GM06990 (cell line): ENCODE measurements around the gene ATG2B.
A peak's percentile ranks its signal among the peaks of the same experiment; 100 is the strongest.

Experiments used
- DNase-seq: peaks from one replicate; pipeline ENCODE4 v3.0.0-alpha.2; 2011; ENCODE audit not compliant: insufficient read length; ENCODE audit errors: extremely low read depth
- H3K27me3 ChIP-seq: replicated peaks from 2 replicates; pipeline ENCODE4 v1.6.0; 2011; ENCODE audit warnings: low read length; ENCODE audit not compliant: control insufficient read depth, insufficient read depth
- H3K36me3 ChIP-seq: 2 replicates; pipeline ENCODE4 v1.5.1; 2011; ENCODE audit warnings: low read length; ENCODE audit not compliant: control insufficient read depth, insufficient read depth
- H3K4me3 ChIP-seq: replicated peaks from 2 replicates; pipeline ENCODE4 v1.5.1; 2011; ENCODE audit warnings: low read depth, mild to moderate bottlenecking, control low read depth, low read length
- CTCF ChIP-seq: IDR thresholded peaks from 2 replicates; pipeline ENCODE4 v1.5.1; 2011; ENCODE audit warnings: low read length, control low read depth, mild to moderate bottlenecking, inconsistent platforms; ENCODE audit not compliant: insufficient read depth, poor library complexity, severe bottlenecking

ATG2B gene

GRCh38 chr14:96267336-96267735 lies 95.8 kb downstream of the ATG2B start:
- Histone ChIP-seq H3K36me3 (no peaks in the 10 kb centered on the region), H3K4me3 (no peak overlapping the region), H3K27me3 (no peaks in the 10 kb centered on the region; the same call in 1 of the 2 replicates)
- TF ChIP-seq CTCF: no peak
- DNase-seq: no peak

GRCh38 chr14:96265383-96266095 lies 97.6 kb downstream of the ATG2B start:
- no peak for DNase-seq
- no peak for TF ChIP-seq CTCF

GRCh38 chr14:96264853-96265252 lies 98.3 kb downstream of the ATG2B start:
- Histone ChIP-seq H3K4me3 (no peak overlapping the region), H3K36me3 (no peaks in the 10 kb centered on the region), H3K27me3 (no peaks in the 10 kb centered on the region; the same call in 1 of the 2 replicates)
- DNase-seq: no peak
- peak; percentile 22 for TF ChIP-seq CTCF

More at GRCh38 chr14:96265383-96266095, 97.6 kb downstream of the ATG2B start:
- Histone ChIP-seq H3K36me3 (no peaks in the 10 kb centered on the region), H3K27me3 (no peaks in the 10 kb centered on the region; the same call in 1 of the 2 replicates), H3K4me3 (no peak overlapping the region)

- no peak for TF ChIP-seq CTCF
- H3K27me3 ChIP-seq: no peaks in the 10 kb centered on the region; the same call in none of the 2 replicates
- no peaks in the 10 kb centered on the region for H3K36me3 ChIP-seq
- DNase-seq: no peak
- H3K4me3 ChIP-seq: no peak overlapping the region
These were observed 99.0 kb downstream of the ATG2B start for GRCh38 chr14:96264200-96264553.

GRCh38 chr14:96263347-96264199 lies 99.6 kb downstream of the ATG2B start:
- TF ChIP-seq CTCF: no peak
- Histone ChIP-seq H3K36me3 (no peaks in the 10 kb centered on the region), H3K27me3 (no peaks in the 10 kb centered on the region; the same call in none of the 2 replicates), H3K4me3 (no peak overlapping the region)
- no peak for DNase-seq
